ENCODE measurements around the gene CCT3.

Gene CCT3

GRCh38 chr1:156384007-156384406, 45.9 kb upstream of the CCT3 start:
- no peak for DNase-seq (ENCODE audit: extremely low read depth, low read depth)
- no peak for TF ChIP-seq CTCF (IDR thresholded peaks at IDR 0.05; ENCODE audit: low read depth, low read length)

GRCh38 chr1:156383023-156383422, 44.9 kb upstream of the CCT3 start:
- no peak for DNase-seq (ENCODE audit: extremely low read depth, low read depth)
- TF ChIP-seq CTCF (IDR thresholded peaks at IDR 0.05; ENCODE audit: low read depth, low read length): peak; percentile 89

GRCh38 chr1:156382561-156382960, 44.5 kb upstream of the CCT3 start:
- DNase-seq (ENCODE audit: extremely low read depth, low read depth): no peak
- no peak for TF ChIP-seq CTCF (IDR thresholded peaks at IDR 0.05; ENCODE audit: low read depth, low read length)

GRCh38 chr1:156379420-156380165, 41.5 kb upstream of the CCT3 start:
- no peak for TF ChIP-seq CTCF (IDR thresholded peaks at IDR 0.05; ENCODE audit: low read depth, low read length)
- no peak for DNase-seq (ENCODE audit: extremely low read depth, low read depth)

- no peak for TF ChIP-seq CTCF (IDR thresholded peaks at IDR 0.05; ENCODE audit: low read depth, low read length)
- DNase-seq (ENCODE audit: extremely low read depth, low read depth): no peak
Measured at GRCh38 chr1:156378557-156378956, 40.5 kb upstream of the CCT3 start.

GRCh38 chr1:156376958-156377919, 39.1 kb upstream of the CCT3 start:
- DNase-seq (ENCODE audit: extremely low read depth, low read depth): no peak
- no peak for TF ChIP-seq CTCF (IDR thresholded peaks at IDR 0.05; ENCODE audit: low read depth, low read length)

- no peak for DNase-seq (ENCODE audit: extremely low read depth, low read depth)
- no peak; the same call in 1 of the 2 replicates for TF ChIP-seq CTCF (IDR thresholded peaks at IDR 0.05; ENCODE audit: low read depth, low read length)
Measured at GRCh38 chr1:156376146-156376545, 38.1 kb upstream of the CCT3 start.
